Measurements from ENCODE around the gene XRCC5.

GRCh38 chr2:216148983-216149382 is 39.8 kb downstream of the XRCC5 start:
- TF ChIP-seq POLR2A (IDR thresholded peaks at IDR 0.05): no peak
- no peak for TF ChIP-seq CTCF (IDR thresholded peaks at IDR 0.05)
